ENCODE measurements around the gene LRG1.

Gene LRG1

GRCh38 chr19:4492337-4493103, 47.3 kb downstream of the LRG1 start:
- DNase-seq: peak in 1 of 5 experiments; percentile 23

- no peak for DNase-seq
Observed at GRCh38 chr19:4491446-4491845, 48.4 kb downstream of the LRG1 start.

DNA sequence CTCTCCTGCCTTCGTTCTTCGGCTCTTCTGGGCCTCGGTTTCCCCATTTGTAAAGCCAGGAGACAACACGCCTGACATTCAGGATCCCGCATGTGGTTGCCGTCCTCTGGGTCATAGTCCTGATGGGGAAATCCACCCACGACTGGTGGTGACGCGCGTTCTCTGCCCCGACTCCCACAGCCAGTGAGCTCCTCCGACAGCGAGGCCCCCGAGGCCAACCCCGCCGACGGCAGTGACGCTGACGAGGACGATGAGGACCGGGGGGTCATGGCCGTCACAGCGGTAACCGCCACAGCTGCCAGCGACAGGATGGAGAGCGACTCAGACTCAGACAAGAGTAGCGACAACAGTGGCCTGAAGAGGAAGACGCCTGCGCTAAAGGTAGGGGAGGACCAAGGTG, 51.3 kb downstream of the LRG1 start:
- DNase-seq: no peak

- no peak for DNase-seq
Observed at GRCh38 chr19:4487572-4487971, 52.3 kb downstream of the LRG1 start.

Measured in T-helper 2 cell (primary cell).